GM18907 (cell line): Measurements from ENCODE around the gene KCNJ12.
"Not testable (repeated sequence)": the region's sequence is repeated elsewhere in the genome, so short reads cannot be mapped to it uniquely, and the experiment has no call there.

Experiments
- ATAC-seq: cut with Tn5 transposase; IDR thresholded peaks from one replicate; pipeline ENCODE4 v1.9.1; 2021; ENCODE audit warnings: mild to moderate bottlenecking, moderate library complexity; ENCODE audit not compliant: unreplicated experiment

Gene KCNJ12

GRCh38 chr17:21418446-21419298 is 42.5 kb downstream of the KCNJ12 start:
- no peak for ATAC-seq

GRCh38 chr17:21419299-21420239 is 43.4 kb downstream of the KCNJ12 start:
- no peak for ATAC-seq

- not testable (repeated sequence) for ATAC-seq
Observed at GRCh38 chr17:21420503-21421090, 44.4 kb downstream of the KCNJ12 start.

GRCh38 chr17:21421421-21422310 is 45.5 kb downstream of the KCNJ12 start:
- ATAC-seq = not testable (repeated sequence)

- not testable (repeated sequence) for ATAC-seq
Observed at GRCh38 chr17:21422311-21423189, 46.4 kb downstream of the KCNJ12 start.

GRCh38 chr17:21423190-21423493 is 47.0 kb downstream of the KCNJ12 start:
- ATAC-seq = not testable (repeated sequence)

GRCh38 chr17:21424697-21425096 is 48.5 kb downstream of the KCNJ12 start:
- not testable (repeated sequence) for ATAC-seq

- ATAC-seq = no peak
Observed at GRCh38 chr17:21425321-21425720, 49.2 kb downstream of the KCNJ12 start.

GRCh38 chr17:21425736-21426135 is 49.6 kb downstream of the KCNJ12 start:
- ATAC-seq = no peak

- ATAC-seq = not testable (repeated sequence)
Observed at GRCh38 chr17:21426246-21426645, 50.1 kb downstream of the KCNJ12 start.

- ATAC-seq = not testable (repeated sequence)
Observed at GRCh38 chr17:21426876-21427275, 50.7 kb downstream of the KCNJ12 start.

GRCh38 chr17:21427727-21428126 is 51.6 kb downstream of the KCNJ12 start:
- not testable (repeated sequence) for ATAC-seq

GRCh38 chr17:21428752-21429424 is 52.7 kb downstream of the KCNJ12 start:
- not testable (repeated sequence) for ATAC-seq

- ATAC-seq = not testable (repeated sequence)
Observed at GRCh38 chr17:21429921-21430628, 53.9 kb downstream of the KCNJ12 start.

GRCh38 chr17:21433971-21434370 is 57.8 kb downstream of the KCNJ12 start:
- ATAC-seq = not testable (repeated sequence)

- ATAC-seq = not testable (repeated sequence)
Observed at GRCh38 chr17:21434976-21435375, 58.8 kb downstream of the KCNJ12 start.

- ATAC-seq = not testable (repeated sequence)
Observed at GRCh38 chr17:21436481-21436880, 60.3 kb downstream of the KCNJ12 start.
